ENCODE results near the gene MSH5. TPM values are rescaled to one million over a fixed set of nuclear protein-coding genes. Genes with fewer than 3 reads are reported as not detected.
A peak's percentile ranks its signal among the peaks of the same experiment; 100 is the strongest.

MSH5 gene
- total RNA-seq, 2 donors from 2014 or later: 78.9 to 82.6 TPM

GRCh38 chr6:31721351-31722020, 18.3 kb upstream of the MSH5 start, which contains the start of gene LY6G6C:
Gene LY6G6C, minus strand, starts transcription at chr6:31721746. Its CDS starts 67 bp downstream, at chr6:31721679.
- no peak within 1 kb of the TSS for H3K4me3 Mint-ChIP-seq
- no peaks in the 10 kb centered on the region for H3K36me3 Mint-ChIP-seq (ENCODE audit: low read depth)
- peaks cover 15% of the 10 kb centered on the region for H3K4me1 Mint-ChIP-seq
- no peaks in the 10 kb centered on the region for H3K9me3 Mint-ChIP-seq
- H3K27ac Mint-ChIP-seq: peak within 1 kb of the TSS; percentile 71
- no peak for ATAC-seq (replicated peaks)
- no peaks in the 10 kb centered on the region for H3K27me3 Mint-ChIP-seq

DNA sequence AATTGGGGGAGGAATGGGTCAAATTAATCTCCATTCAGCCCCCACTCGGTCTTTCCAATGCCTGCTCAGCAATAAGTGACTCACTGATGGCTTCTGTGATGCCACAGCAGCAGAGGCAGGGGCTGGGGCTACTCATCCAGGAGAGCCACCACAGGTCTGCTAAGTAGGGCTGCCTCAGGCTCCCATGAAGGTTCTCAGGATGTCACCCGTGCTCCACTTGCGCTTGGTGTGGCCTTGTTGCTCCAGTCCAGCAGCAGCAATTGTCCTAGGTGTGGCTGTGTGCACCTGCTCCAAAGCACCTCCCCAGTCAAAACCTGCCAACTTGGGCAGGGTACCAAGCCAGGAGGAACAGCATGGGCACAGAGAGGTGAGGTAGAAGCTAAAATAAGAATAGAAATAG, 17.6 kb upstream of the MSH5 start:
- Mint-ChIP-seq H3K4me1 (peaks cover 20% of the 10 kb centered on the region), H3K9me3 (no peaks in the 10 kb centered on the region), H3K27me3 (no peaks in the 10 kb centered on the region), H3K4me3 (no peak overlapping the region), H3K36me3 (ENCODE audit: low read depth) (peaks cover 5% of the 10 kb centered on the region), H3K27ac (no peak overlapping the region)
- ATAC-seq (replicated peaks): no peak

- peaks cover 20% of the 10 kb centered on the region for H3K4me1 Mint-ChIP-seq
- peaks cover 12% of the 10 kb centered on the region for H3K36me3 Mint-ChIP-seq (ENCODE audit: low read depth)
- no peaks in the 10 kb centered on the region for H3K9me3 Mint-ChIP-seq
- H3K4me3 Mint-ChIP-seq: no peak within 1 kb of the TSS
- H3K27ac Mint-ChIP-seq: no peak within 1 kb of the TSS
- no peak for ATAC-seq (replicated peaks)
- no peaks in the 10 kb centered on the region for H3K27me3 Mint-ChIP-seq
These were observed 16.4 kb upstream of the MSH5 start, which contains the start of gene MPIG6B for GRCh38 chr6:31723245-31723979. Gene MPIG6B, plus strand, starts transcription at chr6:31723373. Its CDS starts 11 bp downstream, at chr6:31723384.

DNA sequence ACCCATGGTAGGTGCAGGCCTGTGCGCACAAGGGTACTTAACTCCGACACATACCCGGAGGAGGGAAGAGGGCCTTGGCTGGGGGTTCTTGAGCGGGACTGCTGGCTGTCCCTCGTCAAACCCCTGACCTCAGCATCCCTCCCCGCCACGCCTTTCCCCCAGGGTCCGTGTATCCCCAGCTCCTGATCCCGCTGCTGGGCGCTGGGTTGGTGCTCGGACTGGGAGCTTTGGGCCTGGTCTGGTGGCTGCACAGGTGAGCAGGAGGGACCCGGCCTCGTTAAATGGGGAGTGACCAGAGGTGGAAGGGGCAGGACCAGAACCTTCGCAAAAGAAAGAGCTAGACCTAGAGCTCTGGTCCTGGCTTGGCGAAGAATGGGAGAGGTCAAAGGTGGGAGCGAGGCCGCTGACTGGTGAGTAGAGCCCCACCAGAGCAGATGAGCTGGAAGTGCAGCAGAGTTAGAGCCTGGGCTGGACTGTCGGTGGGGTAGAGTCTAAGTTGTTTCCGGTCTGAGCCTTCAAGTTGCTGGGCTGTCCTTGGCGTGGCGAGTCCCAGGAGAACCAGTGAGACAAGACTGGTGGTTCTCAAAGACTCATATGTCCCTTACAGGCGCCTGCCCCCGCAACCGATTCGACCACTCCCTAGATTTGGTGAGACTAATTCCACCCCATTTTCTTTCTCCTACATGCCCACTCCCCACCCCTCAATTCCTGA, 15.7 kb upstream of the MSH5 start:
- peaks cover 22% of the 10 kb centered on the region for H3K4me1 Mint-ChIP-seq
- no peak overlapping the region for H3K4me3 Mint-ChIP-seq
- no peak for ATAC-seq (replicated peaks)
- H3K27ac Mint-ChIP-seq: no peak overlapping the region
- no peaks in the 10 kb centered on the region for H3K9me3 Mint-ChIP-seq
- H3K27me3 Mint-ChIP-seq: no peaks in the 10 kb centered on the region
- H3K36me3 Mint-ChIP-seq (ENCODE audit: low read depth): peaks cover 20% of the 10 kb centered on the region

GRCh38 chr6:31725502-31726350, 14.1 kb upstream of the MSH5 start:
- peak; percentile 30 for ATAC-seq (replicated peaks)
- Mint-ChIP-seq H3K9me3 (no peaks in the 10 kb centered on the region), H3K4me3 (peak overlapping the region; percentile 0), H3K27ac (peak overlapping the region; percentile 35), H3K4me1 (peaks cover 32% of the 10 kb centered on the region), H3K36me3 (ENCODE audit: low read depth) (peaks cover 35% of the 10 kb centered on the region), H3K27me3 (no peaks in the 10 kb centered on the region)

- peaks cover 28% of the 10 kb centered on the region for H3K4me1 Mint-ChIP-seq
- H3K27ac Mint-ChIP-seq: peak overlapping the region; percentile 40
- ATAC-seq (replicated peaks): no peak
- H3K36me3 Mint-ChIP-seq (ENCODE audit: low read depth): peaks cover 49% of the 10 kb centered on the region
- H3K27me3 Mint-ChIP-seq: no peaks in the 10 kb centered on the region
- H3K9me3 Mint-ChIP-seq: no peaks in the 10 kb centered on the region
- peak overlapping the region; percentile 53 for H3K4me3 Mint-ChIP-seq
These were observed 12.6 kb upstream of the MSH5 start for GRCh38 chr6:31727034-31727716.

DNA sequence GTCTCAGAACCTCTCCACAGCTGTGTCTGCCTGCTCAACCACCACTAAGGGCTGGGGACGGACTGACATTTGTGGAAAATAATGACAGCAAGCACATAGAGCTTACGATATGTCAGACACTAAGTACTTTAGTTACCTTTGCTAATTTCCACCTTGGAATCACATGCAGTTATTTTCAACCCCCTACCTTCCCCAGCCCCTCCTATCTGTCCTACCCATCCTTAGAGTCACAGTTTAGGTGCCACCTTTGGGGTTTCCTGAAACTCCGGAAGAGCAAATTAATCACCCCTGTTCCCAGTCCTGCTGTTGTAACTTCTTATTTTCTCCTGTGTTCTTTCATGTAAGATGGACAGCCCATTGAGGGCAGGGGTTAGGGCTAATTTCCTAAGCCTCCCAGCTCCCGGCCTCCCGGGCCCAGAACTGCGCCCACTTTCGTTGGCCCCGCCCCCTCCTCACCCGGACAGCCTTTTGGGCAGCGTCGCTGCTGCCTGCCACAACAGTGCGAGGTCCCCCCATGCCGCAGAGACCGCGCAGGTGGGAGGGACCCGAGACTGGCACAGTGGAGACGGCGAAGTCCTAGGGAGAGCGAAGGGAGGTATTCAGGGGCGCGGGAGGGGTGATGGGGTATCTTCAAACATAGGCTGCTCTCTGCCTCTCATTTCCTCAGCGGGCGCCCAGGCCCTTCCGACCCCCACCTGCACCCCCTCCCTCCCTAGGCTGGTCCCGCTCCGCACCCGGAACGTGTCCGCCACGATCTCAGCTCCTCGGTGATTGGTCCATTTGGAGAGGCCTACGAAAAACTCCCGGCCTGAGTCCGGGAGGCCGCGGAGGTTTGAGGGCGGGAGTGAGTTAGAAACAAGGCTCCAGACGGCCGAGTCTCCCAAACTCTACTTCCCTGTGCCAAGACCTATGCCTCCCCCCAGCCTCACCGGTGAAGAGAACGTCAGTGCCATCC, 11.8 kb upstream of the MSH5 start:
- peaks cover 58% of the 10 kb centered on the region for H3K36me3 Mint-ChIP-seq (ENCODE audit: low read depth)
- peaks cover 28% of the 10 kb centered on the region for H3K4me1 Mint-ChIP-seq
- ATAC-seq (replicated peaks): no peak
- H3K4me3 Mint-ChIP-seq: peak overlapping the region; percentile 77
- H3K9me3 Mint-ChIP-seq: no peaks in the 10 kb centered on the region
- peak overlapping the region; percentile 40 for H3K27ac Mint-ChIP-seq
- no peaks in the 10 kb centered on the region for H3K27me3 Mint-ChIP-seq

- Mint-ChIP-seq H3K27ac (no peak within 1 kb of the TSS), H3K4me3 (peak within 1 kb of the TSS; percentile 77), H3K36me3 (ENCODE audit: low read depth) (peaks cover 67% of the 10 kb centered on the region), H3K4me1 (peaks cover 34% of the 10 kb centered on the region), H3K9me3 (no peaks in the 10 kb centered on the region), H3K27me3 (no peaks in the 10 kb centered on the region)
- ATAC-seq (replicated peaks): peak; percentile 22
These were observed 10.9 kb upstream of the MSH5 start, which contains the start of gene DDAH2 for GRCh38 chr6:31728767-31729514. Gene DDAH2, minus strand, starts transcription at chr6:31729299. Its CDS starts 138 bp downstream, at chr6:31729161.

- peak; percentile 68 for ATAC-seq (replicated peaks)
- Mint-ChIP-seq H3K9me3 (no peaks in the 10 kb centered on the region), H3K36me3 (ENCODE audit: low read depth) (peaks cover 73% of the 10 kb centered on the region), H3K4me1 (peaks cover 34% of the 10 kb centered on the region), H3K27ac (no peak overlapping the region), H3K4me3 (peak overlapping the region; percentile 77), H3K27me3 (no peaks in the 10 kb centered on the region)
These were observed 10.3 kb upstream of the MSH5 start for GRCh38 chr6:31729515-31729978.

DNA sequence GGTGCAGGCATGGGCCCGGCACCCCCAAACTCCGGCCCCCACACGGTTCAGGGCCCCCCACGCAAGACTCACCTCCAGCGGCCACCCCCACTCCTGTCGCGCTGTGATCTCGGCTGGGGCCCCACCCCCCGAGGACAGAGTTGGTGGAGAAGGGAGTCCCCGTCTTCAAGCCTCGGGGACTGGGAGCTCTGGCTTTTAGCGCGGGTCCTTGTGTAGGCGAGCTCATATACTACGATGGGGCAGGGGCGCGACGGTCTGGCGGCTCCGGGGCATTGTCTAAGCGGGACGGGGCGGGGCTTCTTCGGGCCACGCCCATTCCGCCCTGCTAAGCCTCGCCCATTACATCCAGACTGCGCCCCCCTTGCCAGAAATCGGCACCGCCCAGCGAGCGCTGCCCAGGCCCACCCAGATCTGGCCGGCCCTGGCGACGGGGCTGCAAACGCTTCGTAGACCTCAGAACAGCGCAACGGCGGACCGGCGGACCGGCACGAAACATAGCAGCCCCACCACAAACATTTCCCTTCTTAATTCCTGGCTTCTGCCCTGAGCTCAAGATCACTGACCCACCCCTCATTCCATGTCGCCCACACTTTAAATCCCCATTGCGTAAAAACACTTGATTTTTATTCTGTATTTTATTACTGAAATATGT, 9.7 kb upstream of the MSH5 start:
- H3K27ac Mint-ChIP-seq: peak overlapping the region; percentile 33
- H3K4me3 Mint-ChIP-seq: peak overlapping the region; percentile 77
- no peaks in the 10 kb centered on the region for H3K9me3 Mint-ChIP-seq
- peak; percentile 44 for ATAC-seq (replicated peaks)
- peaks cover 79% of the 10 kb centered on the region for H3K36me3 Mint-ChIP-seq (ENCODE audit: low read depth)
- H3K27me3 Mint-ChIP-seq: no peaks in the 10 kb centered on the region
- H3K4me1 Mint-ChIP-seq: peaks cover 34% of the 10 kb centered on the region

GRCh38 chr6:31730631-31731086, 9.1 kb upstream of the MSH5 start:
- Mint-ChIP-seq H3K9me3 (no peaks in the 10 kb centered on the region), H3K27ac (peak overlapping the region; percentile 33), H3K4me3 (peak overlapping the region; percentile 77), H3K36me3 (ENCODE audit: low read depth) (peaks cover 84% of the 10 kb centered on the region), H3K4me1 (peaks cover 33% of the 10 kb centered on the region), H3K27me3 (no peaks in the 10 kb centered on the region)
- no peak for ATAC-seq (replicated peaks)
